Neuronal stem cell (in vitro differentiated cells): ENCODE data around the gene MYO1E.

Experiments
- DNase-seq: peaks from one replicate; pipeline ENCODE4 v3.0.0-alpha.2; 2013; ENCODE audit warnings: low spot score
- H2AFZ ChIP-seq: one replicate; pipeline ENCODE4 v1.6.1; 2013; ENCODE audit warnings: mild to moderate bottlenecking, low read length, inconsistent platforms
- H2AK5ac ChIP-seq: 2 replicates; pipeline ENCODE4 v1.6.1; 2013; ENCODE audit warnings: low read depth, mild to moderate bottlenecking, inconsistent platforms, low read length, moderate library complexity, mixed read lengths
- H2BK120ac ChIP-seq: 2 replicates; pipeline ENCODE4 v1.6.1; 2013; ENCODE audit warnings: low read depth, mild to moderate bottlenecking, inconsistent platforms, low read length, moderate library complexity, mixed read lengths
- H2BK12ac ChIP-seq: one replicate; pipeline ENCODE4 v1.6.1; 2013; ENCODE audit warnings: low read length, inconsistent platforms
- H2BK15ac ChIP-seq: 2 replicates; pipeline ENCODE4 v1.6.1; 2013; ENCODE audit warnings: mild to moderate bottlenecking, low read length, inconsistent platforms, mixed read lengths
- H2BK5ac ChIP-seq: one replicate; pipeline ENCODE4 v1.6.1; 2013; ENCODE audit warnings: inconsistent platforms, mild to moderate bottlenecking, low read length, moderate library complexity
- H3K14ac ChIP-seq: one replicate; pipeline ENCODE4 v1.6.1; 2013; ENCODE audit warnings: low read length, inconsistent platforms
- H3K18ac ChIP-seq: 2 replicates; pipeline ENCODE4 v1.6.1; 2013; ENCODE audit warnings: low read length, inconsistent platforms
- H3K23ac ChIP-seq: 2 replicates; pipeline ENCODE4 v1.6.1; 2013; ENCODE audit warnings: low read depth, mild to moderate bottlenecking, mixed read lengths, low read length, inconsistent platforms; ENCODE audit not compliant: poor library complexity
- H3K27ac ChIP-seq: replicated peaks from 3 replicates; pipeline ENCODE4 v1.5.1; 2013; ENCODE audit warnings: low read length, inconsistent platforms
- H3K27me3 ChIP-seq, 3 experiments: 2 replicates each; pipeline ENCODE4 v1.6.1; 2013; ENCODE audit warnings: low read length in 3 of 3, mild to moderate bottlenecking in 2 of 3, inconsistent platforms in 1 of 3, low read depth in 1 of 3, mixed read lengths in 1 of 3, moderate library complexity in 1 of 3; ENCODE audit not compliant: control insufficient read depth in 3 of 3, insufficient read depth in 3 of 3
- H3K36me3 ChIP-seq, 2 donors: replicated peaks in 1 of 2; 2 replicates each; pipeline ENCODE4 v1.6.1; 2013; ENCODE audit warnings: low read length in 2 of 2; ENCODE audit not compliant: control insufficient read depth in 2 of 2, insufficient read depth in 2 of 2
- H3K4ac ChIP-seq: 2 replicates; pipeline ENCODE4 v1.6.1; 2013; ENCODE audit warnings: inconsistent platforms, mild to moderate bottlenecking, low read length, moderate library complexity
- H3K4me1 ChIP-seq, 2 donors: 1 replicate in 1 of 2; 2 replicates in 1 of 2; pipeline ENCODE4 v1.6.1; 2013; ENCODE audit warnings: low read length in 2 of 2, low read depth in 1 of 2; ENCODE audit not compliant: control insufficient read depth in 2 of 2, insufficient read depth in 1 of 2
- H3K4me2 ChIP-seq: one replicate; pipeline ENCODE4 v1.6.1; 2013; ENCODE audit warnings: mild to moderate bottlenecking, low read length, inconsistent platforms; ENCODE audit not compliant: insufficient read depth, poor library complexity, severe bottlenecking
- H3K4me3 ChIP-seq, 2 donors: 2 replicates each; pipeline ENCODE4 v1.5.1; 2013; ENCODE audit warnings: low read length in 2 of 2, mild to moderate bottlenecking in 2 of 2, inconsistent platforms in 1 of 2, moderate library complexity in 1 of 2
- H3K79me1 ChIP-seq: one replicate; pipeline ENCODE4 v1.6.1; 2013; ENCODE audit warnings: low read depth, mild to moderate bottlenecking, inconsistent platforms, low read length, moderate library complexity
- H3K9ac ChIP-seq: one replicate; pipeline ENCODE4 v1.6.1; 2013; ENCODE audit warnings: mild to moderate bottlenecking, low read depth, low read length, inconsistent platforms; ENCODE audit not compliant: poor library complexity
- H3K9me3 ChIP-seq, 2 donors: replicated peaks in 1 of 2; 2 replicates each; pipeline versions ENCODE3 to v1.6.1; 2013; ENCODE audit warnings: low read length in 2 of 2, mild to moderate bottlenecking in 2 of 2, inconsistent platforms in 1 of 2, low read depth in 1 of 2, mixed read lengths in 1 of 2, moderate library complexity in 1 of 2; ENCODE audit not compliant: control insufficient read depth in 2 of 2, insufficient read depth in 1 of 2
- H4K8ac ChIP-seq: one replicate; pipeline ENCODE4 v1.6.1; 2013; ENCODE audit warnings: low read depth, mild to moderate bottlenecking, inconsistent platforms, low read length, moderate library complexity
- H4K91ac ChIP-seq: one replicate; pipeline ENCODE4 v1.6.1; 2013; ENCODE audit warnings: low read length, low read depth, mild to moderate bottlenecking, inconsistent platforms; ENCODE audit not compliant: poor library complexity
- WGBS, 2 donors: extraction: QIAGEN DNeasy Blood & Tissue Kit; methylation state at CpG; one replicate each; pipeline ENCODE4 v1.1.7; 2013; ENCODE audit warnings: missing lambda C conversion rate in 2 of 2, mixed read lengths in 1 of 2; ENCODE audit not compliant: insufficient read length in 2 of 2, insufficient replicate concordance in 1 of 2; ENCODE audit errors: extremely low coverage in 2 of 2; 5-methylcytosine and 5-hydroxymethylcytosine counted together

MYO1E gene

GRCh38 chr15:59366333-59367021, 6.2 kb downstream of the MYO1E start:
- no peak overlapping the region for H2BK12ac ChIP-seq
- no CpG with 5 or more reads among the region's 7 CpGs for WGBS, 2 donors
- H4K91ac ChIP-seq = no peak overlapping the region
- no peak overlapping the region for H2BK120ac ChIP-seq
- no peak overlapping the region for H2BK5ac ChIP-seq
- no peak for DNase-seq
- H2BK15ac ChIP-seq = no peak overlapping the region
- H3K4me1 ChIP-seq = peaks cover 0 to 2% of the 10 kb centered on the region in 2 donors
- no peak overlapping the region for H3K14ac ChIP-seq
- no peak overlapping the region for H3K27ac ChIP-seq
- peaks cover 0 to 5% (median 0%) of the 10 kb centered on the region in 3 experiments for H3K27me3 ChIP-seq
- H3K4me3 ChIP-seq = no peak overlapping the region
- no peak overlapping the region for H2AFZ ChIP-seq
- H3K4ac ChIP-seq = no peak overlapping the region
- H3K4me2 ChIP-seq = no peak overlapping the region
- H2AK5ac ChIP-seq = no peak overlapping the region
- H3K18ac ChIP-seq = no peak overlapping the region
- H4K8ac ChIP-seq = no peak overlapping the region
- H3K79me1 ChIP-seq = no peaks in the 10 kb centered on the region
- no peaks in the 10 kb centered on the region for H3K36me3 ChIP-seq
- no peaks in the 10 kb centered on the region for H3K9me3 ChIP-seq
- H3K9ac ChIP-seq = no peak overlapping the region
- no peak overlapping the region for H3K23ac ChIP-seq

GRCh38 chr15:59364248-59364647, 8.4 kb downstream of the MYO1E start:
- no peak overlapping the region for H2BK12ac ChIP-seq
- H3K4ac ChIP-seq = no peak overlapping the region
- H2BK120ac ChIP-seq = no peak overlapping the region
- H3K27ac ChIP-seq = no peak overlapping the region
- no peak overlapping the region for H3K9ac ChIP-seq
- no peak overlapping the region for H4K8ac ChIP-seq
- no CpG with 5 or more reads among the region's 4 CpGs for WGBS, 2 donors
- no peak overlapping the region for H2AFZ ChIP-seq
- H3K4me3 ChIP-seq = no peak overlapping the region
- no peak overlapping the region for H3K4me2 ChIP-seq
- no peak overlapping the region for H3K14ac ChIP-seq
- no peaks in the 10 kb centered on the region for H3K9me3 ChIP-seq
- DNase-seq = no peak
- no peaks in the 10 kb centered on the region for H3K36me3 ChIP-seq
- H3K18ac ChIP-seq = no peak overlapping the region
- no peaks in the 10 kb centered on the region for H3K4me1 ChIP-seq
- no peaks in the 10 kb centered on the region for H3K79me1 ChIP-seq
- H3K23ac ChIP-seq = no peak overlapping the region
- no peaks in the 10 kb centered on the region for H3K27me3 ChIP-seq
- H4K91ac ChIP-seq = no peak overlapping the region
- H2AK5ac ChIP-seq = no peak overlapping the region
- H2BK15ac ChIP-seq = no peak overlapping the region
- no peak overlapping the region for H2BK5ac ChIP-seq

- H2BK5ac ChIP-seq = no peak overlapping the region
- DNase-seq = no peak
- WGBS, 2 donors = no CpG with 5 or more reads among the region's 2 CpGs
Measured at GRCh38 chr15:59362331-59362730, 10.3 kb downstream of the MYO1E start.

GRCh38 chr15:59360896-59361295, 11.8 kb downstream of the MYO1E start:
- H2BK15ac ChIP-seq = no peak overlapping the region

More at GRCh38 chr15:59362331-59362730, 10.3 kb downstream of the MYO1E start:
- H3K79me1 ChIP-seq = no peaks in the 10 kb centered on the region
- no peak overlapping the region for H3K4me3 ChIP-seq
- H3K9ac ChIP-seq = no peak overlapping the region
- H3K9me3 ChIP-seq = no peaks in the 10 kb centered on the region
- H3K18ac ChIP-seq = no peak overlapping the region
- no peak overlapping the region for H4K91ac ChIP-seq
- no peak overlapping the region for H3K14ac ChIP-seq
- H4K8ac ChIP-seq = no peak overlapping the region
- H2BK120ac ChIP-seq = no peak overlapping the region
- H2AK5ac ChIP-seq = no peak overlapping the region
- no peak overlapping the region for H3K4ac ChIP-seq
- H3K4me1 ChIP-seq = no peaks in the 10 kb centered on the region
- no peaks in the 10 kb centered on the region for H3K27me3 ChIP-seq
- no peak overlapping the region for H3K27ac ChIP-seq
- no peaks in the 10 kb centered on the region for H3K36me3 ChIP-seq
- no peak overlapping the region for H2BK15ac ChIP-seq
- no peak overlapping the region for H3K23ac ChIP-seq
- H3K4me2 ChIP-seq = no peak overlapping the region
- no peak overlapping the region for H2AFZ ChIP-seq
- no peak overlapping the region for H2BK12ac ChIP-seq

More at GRCh38 chr15:59360896-59361295, 11.8 kb downstream of the MYO1E start:
- Histone ChIP-seq H3K9ac (no peak overlapping the region), H2BK120ac (no peak overlapping the region), H4K8ac (no peak overlapping the region), H3K27ac (no peak overlapping the region), H4K91ac (no peak overlapping the region), H3K14ac (no peak overlapping the region), H3K4me1 (no peaks in the 10 kb centered on the region), H3K4ac (no peak overlapping the region), H3K36me3 (no peaks in the 10 kb centered on the region), H3K4me2 (no peak overlapping the region), H3K4me3 (no peak overlapping the region), H2AK5ac (peak overlapping the region; percentile 81), H2AFZ (no peak overlapping the region), H3K18ac (no peak overlapping the region), H3K9me3 (no peaks in the 10 kb centered on the region), H2BK12ac (no peak overlapping the region), H3K27me3 (no peaks in the 10 kb centered on the region), H3K79me1 (no peaks in the 10 kb centered on the region), H2BK5ac (no peak overlapping the region), H3K23ac (no peak overlapping the region)
- no peak for DNase-seq
- no CpG with 5 or more reads among the region's 2 CpGs for WGBS, 2 donors
